Activated naive CD4-positive, alpha-beta T cell treated with anti-CD3 and anti-CD28 coated beads, Interleukin-2, amount 50 U/mL, for 16 hours (primary cell): ENCODE measurements around the gene CHAF1A.

Experiments
- DNase-seq: peaks from one replicate; pipeline ENCODE4 v3.0.0-alpha.2; 2020

Gene CHAF1A

DNA sequence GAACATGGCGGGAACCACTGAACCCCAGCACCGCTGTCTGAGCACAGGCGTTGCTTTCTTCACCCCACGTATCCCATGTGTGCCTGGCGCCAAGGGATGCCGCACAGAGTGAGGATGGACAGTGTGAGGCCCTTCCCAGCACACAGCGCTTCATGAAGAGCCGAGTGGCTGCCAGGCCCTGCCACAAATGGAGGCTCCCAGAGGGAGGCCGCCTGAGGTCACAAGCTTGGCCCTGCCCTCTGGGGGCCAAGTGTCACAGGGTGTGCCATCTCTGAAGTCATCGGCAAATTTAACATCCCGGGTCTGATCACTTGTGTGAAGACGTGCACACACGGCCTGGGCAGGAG, 34.7 kb upstream of the CHAF1A start:
- no peak for DNase-seq

DNA sequence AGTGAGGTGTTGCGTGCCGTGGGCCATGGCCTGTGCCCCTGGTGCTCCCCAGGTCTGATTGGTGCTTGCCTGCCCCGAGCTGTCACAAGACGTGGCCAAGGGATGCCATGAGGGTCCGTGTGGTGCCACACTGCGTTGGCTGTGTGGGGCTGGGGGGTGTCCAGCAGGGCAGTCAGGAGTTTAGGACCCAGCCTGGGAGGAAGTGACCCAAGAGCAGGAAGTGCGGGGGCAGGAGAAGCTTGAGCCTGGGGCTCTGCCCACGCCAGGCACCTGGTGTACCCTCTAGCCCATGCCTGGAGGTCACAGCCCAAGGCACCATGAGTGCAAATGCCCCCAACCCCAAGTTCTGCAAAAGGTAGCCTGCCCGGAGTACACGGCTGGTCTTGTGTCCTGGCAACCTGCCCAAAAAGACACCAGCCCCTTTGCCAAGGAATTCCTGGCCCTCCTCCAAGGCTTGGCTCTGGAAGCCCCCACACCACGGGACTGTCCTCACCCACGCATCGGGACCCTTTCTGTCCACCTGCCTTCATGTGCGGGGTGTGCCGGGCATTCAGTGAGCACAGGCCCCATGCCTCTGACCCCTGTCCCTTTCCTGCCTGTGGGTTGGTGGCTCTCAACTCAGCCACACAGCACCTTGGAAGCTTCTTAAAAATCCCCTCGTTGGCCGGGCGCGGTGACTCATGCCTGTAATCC, 34.2 kb upstream of the CHAF1A start:
- DNase-seq: no peak

DNA sequence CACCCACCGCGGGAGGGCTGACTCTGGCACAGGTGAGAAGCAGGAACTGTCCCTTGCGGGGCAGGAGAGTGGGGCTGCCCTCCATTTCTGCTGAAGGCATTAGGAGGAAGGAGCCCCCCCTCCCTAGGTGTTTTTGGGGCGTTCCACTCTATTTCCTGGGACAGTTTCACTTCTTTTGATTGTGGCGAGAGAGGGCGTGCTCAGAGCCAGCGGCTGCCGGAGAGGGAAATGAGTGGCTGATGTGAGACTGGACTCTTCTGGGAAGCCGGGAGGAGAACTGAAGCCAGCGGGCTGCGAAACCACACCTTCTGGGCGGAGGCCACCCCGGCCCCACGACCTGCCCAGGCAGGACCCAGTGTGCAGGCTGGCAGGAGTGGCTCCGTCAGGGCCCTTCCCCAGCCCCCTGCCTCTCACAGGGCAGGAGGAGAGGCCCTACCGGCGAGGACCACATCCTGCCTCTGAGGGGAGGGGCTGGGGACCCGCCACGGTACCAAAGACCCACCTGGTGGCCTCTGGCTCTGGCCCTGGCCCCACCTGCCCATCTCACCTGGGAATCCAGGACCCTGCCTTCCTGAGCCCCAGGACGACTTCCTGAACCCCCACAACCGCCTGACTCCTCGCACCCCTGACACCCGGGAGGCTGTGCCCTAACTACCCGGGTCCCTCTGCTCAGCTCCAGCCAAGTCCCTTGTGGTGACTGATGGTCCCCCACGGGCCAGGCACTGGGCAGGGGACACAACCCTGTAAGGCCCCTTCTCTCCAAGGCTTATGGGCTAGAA, 33.1 kb upstream of the CHAF1A start:
- DNase-seq: peak; percentile 55

DNA sequence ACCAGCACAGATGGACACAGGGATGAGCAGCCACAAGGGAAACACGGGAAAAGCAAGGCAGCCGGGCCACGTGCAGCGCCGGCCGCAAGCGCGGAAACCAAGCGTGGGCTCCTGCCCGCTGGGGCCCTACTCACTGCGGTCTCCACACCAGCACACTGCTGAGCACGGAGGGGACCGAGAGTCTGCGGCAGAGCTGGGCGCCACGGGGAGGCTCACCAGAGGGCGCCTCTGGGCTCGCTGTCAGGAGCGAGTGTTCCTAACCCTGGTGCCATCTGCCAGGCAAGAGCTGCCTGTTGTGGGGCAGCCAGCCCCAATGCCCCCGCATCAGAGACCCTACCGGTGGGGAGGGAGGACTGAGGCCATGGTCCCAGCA, 32.6 kb upstream of the CHAF1A start:
- peak; percentile 75 for DNase-seq

DNA sequence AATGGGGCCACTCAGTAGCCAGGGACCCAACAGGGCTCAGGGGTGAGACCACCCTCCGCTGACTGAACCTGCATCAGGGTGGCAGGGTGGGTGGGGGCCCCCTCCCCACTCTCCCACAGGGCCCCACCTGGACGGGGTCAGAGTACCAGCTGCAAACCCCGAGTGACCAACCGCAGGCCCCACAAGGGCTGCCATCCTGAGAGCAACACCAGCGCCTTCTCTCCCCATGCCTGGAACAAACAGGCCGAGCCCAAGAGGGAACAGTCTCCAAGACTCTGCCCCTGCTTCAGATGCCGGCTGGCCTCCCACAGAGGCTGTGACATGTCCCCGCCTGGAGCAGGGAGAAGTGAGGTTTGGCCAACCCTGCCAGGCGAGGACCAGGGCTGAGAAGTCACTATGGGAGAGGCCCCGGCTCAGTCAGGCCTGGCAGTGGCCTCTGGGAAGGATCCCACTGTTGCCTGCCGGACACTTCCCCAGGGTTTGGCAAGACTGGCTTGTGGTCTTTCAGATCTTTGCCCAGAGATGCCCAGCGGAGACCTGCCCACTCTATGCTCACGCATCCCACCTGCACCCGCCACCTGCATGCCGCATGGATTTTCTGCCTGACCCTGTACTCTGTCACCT, 31.9 kb upstream of the CHAF1A start:
- no peak for DNase-seq

DNA sequence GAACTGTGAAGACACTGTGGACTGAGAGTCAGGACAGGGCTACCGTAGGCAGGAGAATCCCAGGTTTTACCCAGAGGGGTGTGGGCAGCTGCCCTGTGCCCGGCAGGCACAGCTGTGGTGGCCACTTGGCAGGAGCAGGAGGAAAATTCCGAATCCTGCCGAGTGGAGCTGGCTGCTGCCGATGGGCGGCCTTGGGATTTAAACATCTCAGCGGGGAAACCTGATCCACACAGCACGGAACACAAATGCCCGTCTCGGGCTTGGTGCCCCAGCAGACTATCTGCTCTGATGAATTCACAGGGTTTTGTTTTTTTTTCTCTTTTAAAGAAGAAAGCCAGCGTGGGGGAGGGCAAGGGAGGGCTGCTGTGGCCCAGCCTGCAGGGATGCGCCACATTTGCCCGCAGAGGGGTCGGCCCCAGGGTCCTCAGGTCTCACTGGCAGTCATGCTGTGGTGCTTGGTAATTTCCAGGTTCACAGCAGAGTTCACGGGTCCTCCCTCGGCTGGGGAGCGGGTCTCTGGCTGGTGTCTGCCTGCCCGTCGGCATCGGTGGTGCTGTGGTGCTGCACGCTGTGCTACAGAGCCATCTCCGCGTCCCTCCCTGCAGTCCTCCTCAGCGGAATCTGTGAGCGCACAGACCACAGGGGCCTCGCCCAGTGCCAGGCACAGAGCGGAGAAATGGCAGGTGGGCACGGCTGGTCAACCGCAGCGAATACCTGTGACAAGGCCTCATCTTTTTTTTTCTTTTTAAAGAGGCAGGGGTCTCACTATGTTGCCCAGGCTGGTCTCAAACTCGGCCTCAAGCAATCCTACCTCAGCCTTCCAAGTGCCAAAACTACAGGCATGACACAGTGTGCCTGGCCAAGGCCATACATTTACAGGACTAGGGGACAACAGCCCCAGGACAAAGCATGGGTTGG, 30.9 kb upstream of the CHAF1A start:
- no peak for DNase-seq

DNA sequence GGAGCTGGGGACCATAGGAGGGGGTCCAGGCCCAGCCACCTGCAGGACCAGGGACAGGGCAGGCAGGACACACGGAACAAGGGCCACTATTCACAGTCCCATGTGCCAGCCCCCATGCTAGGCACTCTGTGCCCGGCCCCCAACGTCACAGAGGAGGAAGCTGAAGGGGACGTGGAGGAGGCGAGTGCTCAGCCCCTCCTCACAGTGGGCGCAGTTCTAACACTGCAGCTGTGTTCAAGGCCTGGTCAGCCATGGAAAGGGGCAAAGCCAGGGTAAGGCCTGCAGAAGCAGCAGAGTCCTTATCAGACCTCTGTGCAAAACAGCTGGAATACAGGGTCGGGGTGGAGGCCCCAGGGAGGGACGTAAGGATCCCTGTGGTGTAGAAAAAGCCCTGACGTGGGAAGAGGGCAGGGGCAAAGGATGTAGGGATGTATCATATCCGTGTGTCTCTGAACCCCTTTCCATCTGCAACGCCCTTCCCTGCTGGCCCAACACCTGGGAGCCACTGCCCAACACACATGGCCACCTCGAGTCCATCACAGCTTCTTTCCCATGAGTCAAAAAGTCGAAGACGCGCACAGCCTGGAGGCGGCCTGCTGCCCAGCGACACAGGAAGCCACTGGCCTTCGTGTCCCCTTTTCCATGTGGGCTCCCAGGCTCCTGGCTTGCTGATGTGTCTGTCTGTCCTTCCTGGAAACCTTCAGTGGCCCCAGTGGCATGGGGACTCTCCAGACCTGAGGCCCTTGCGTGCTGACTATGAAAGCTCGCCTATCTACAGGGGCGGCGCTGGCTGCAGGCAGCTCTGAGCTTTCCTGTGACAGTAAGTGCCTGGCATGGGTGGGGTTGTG, 30.1 kb upstream of the CHAF1A start:
- DNase-seq: no peak

DNA sequence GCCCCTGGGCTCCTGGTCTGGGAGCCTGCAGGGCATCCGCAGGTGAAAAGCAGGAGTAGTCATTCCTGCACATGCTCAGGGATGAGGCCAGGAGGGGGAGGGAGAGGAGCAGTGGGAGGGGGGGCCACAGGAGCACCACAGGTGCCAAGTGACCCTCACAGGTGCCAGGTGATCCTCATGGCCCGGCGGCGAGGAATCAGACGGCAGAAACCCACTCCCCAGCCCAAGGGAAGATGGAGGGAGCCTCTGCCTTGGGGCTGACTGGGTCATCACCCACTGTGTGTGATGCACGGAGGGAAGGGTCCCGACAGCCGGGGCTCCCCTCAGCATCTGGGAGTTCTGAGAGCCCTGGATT, 29.4 kb upstream of the CHAF1A start:
- no peak for DNase-seq

DNA sequence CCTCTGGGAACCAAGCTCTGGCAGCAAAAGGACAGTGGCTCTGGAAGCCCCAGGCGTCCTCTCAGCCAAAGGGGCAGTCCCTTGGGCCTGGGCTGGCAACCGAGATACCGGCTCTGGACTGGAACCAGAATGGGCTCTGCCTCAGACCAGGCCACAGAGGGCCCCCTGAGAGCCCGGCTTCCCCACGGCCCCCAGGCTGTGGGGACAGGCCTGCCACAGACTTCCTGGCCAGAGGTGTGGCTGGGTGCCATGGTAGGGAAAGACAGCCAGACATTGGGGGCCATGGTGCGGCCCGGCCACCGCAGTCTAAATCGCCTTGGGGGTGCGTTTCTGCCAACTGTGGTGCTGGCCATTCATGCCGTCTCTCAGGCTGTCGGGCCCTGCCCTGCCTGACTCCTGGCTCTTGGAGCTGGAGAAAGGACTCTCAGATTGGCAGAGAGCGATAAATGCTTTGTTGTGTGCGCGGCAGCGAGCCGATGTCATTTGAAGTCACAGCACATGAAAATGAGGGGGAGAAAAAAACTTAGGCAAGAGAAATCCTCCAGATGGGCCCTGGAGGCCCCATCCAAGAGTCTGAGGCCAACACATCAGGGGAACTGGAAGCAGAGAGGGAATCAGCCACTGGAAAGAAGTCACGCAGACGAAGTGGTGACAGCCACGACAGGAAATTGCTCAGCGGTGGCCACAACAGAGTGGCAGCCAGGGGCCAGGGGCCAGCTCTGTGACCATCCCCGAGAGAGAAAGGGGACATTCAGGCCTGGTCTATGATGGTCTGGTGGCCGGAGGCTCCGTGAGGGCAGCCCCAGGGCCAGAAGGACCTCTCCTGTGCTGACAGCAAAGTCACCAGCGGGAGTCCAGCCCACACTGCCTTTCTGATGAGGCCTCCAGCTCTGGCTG, 28.6 kb upstream of the CHAF1A start:
- DNase-seq: no peak

DNA sequence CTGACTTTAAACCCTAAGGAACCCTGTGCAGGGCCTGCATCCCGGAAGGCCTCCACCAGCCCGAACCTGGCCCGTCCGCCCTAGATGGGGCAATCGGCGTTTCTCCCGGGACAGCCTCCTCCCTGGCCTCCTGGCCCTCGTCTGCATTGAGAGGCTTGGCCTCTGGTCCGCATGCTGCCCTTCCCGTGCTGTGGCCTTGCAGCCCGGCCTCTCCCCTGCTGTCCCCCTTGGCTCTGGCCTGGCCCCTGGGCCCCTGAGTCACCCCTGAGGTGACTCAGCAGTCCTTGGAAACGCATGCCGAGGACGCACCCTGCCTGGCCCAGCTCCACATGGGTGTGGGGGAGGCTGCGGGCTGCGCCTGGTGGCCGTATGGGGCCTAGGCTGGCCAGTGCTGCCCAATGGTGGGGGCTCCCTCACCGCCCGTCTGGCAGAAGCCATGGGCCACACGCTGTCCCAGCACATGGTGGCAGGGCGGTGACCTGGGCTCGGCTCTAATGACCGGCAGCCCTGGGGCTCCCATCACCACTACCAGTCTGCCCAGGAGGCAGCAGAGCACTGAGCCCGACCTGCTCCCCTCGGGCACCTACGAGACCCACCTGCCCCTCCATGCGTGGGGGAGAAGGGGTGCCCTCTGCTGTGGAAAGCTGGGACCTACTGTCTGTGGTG, 27.8 kb upstream of the CHAF1A start:
- no peak for DNase-seq

DNA sequence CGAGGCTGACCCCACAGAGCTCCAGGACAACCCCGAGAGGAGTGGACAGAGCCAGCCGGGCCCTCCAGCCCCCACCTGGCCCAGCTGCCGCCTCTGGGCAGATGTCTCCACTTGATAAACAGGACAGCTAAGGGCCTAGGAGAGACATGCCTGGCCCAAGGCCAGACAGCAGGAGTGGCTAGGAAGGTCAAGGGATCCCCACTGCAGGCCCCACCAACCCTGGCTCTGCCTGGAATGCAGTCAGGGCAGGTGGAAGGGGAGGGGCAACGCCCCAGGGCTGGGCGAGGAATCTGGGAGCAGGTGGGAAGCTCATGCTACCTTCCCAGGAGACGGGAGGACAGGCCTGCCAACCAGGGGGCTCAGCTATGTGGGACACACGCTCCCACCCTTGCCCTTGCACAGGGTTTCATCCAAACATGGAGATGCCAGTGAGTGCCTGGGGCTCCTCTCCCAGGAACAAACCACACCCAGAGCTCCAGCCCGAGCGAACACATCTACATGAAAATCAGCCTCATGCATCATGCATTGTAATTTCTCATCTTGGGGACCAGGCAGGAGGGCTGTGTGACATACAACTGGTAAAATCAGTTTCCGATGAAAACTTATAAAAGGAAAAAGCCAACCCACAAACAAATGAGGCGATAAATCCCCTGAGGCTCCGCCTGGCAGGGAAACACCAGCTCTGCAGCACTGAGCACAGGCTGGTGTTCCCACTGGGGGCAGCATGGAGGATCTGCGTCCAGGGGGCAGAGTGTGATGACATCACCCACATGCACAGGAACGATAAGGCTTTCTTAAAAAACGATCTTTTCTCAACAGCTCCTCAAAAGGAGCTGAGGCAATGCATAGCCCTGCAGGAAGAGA, 27.0 kb upstream of the CHAF1A start:
- no peak for DNase-seq

DNA sequence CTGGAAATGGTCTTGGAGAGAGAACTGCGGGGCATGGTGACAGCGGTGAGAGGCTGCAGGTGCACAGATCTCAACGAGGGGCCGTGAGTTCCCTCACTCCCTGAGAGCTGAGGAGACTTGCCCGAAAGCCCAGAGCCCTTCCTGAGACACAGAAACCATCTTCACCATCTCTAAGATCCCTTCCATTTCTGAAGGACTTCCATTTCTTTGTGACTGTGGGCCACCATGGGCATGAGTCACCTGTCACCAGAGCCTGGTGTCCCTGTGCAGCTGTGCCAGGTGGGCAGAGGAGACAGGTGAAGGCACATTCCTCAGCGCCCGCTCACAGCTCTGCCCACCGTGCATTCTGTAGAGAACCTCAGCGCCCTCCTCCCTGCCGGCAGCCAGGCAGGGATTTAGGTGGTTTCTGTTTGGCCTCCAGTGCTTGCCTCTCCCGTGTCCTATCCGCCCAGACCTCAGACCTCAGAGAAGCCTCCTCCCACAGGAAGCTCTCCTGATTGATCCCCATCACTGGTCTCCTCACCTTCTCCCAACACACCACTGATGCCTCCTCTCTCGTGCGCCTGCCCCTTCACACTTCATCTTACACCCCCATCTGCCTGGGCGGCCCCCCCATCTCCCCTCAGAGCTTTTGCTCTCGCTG, 26.3 kb upstream of the CHAF1A start:
- DNase-seq: no peak

DNA sequence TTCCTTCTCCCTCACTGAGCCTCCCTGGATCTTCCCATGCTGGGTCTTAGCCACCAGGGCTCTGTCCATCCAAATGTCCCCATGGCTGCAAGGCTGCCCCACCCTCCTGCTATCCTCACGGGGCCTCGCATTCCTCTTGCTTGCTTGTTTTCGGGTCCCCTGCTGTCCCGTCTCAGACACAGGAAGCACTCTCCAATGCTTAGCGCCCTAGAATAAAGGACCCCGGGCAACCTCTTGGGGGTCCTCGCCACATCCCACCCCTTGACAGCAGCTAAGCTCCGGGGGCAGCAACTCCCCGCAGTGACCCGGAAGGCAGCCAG, 25.8 kb upstream of the CHAF1A start:
- no peak for DNase-seq

DNA sequence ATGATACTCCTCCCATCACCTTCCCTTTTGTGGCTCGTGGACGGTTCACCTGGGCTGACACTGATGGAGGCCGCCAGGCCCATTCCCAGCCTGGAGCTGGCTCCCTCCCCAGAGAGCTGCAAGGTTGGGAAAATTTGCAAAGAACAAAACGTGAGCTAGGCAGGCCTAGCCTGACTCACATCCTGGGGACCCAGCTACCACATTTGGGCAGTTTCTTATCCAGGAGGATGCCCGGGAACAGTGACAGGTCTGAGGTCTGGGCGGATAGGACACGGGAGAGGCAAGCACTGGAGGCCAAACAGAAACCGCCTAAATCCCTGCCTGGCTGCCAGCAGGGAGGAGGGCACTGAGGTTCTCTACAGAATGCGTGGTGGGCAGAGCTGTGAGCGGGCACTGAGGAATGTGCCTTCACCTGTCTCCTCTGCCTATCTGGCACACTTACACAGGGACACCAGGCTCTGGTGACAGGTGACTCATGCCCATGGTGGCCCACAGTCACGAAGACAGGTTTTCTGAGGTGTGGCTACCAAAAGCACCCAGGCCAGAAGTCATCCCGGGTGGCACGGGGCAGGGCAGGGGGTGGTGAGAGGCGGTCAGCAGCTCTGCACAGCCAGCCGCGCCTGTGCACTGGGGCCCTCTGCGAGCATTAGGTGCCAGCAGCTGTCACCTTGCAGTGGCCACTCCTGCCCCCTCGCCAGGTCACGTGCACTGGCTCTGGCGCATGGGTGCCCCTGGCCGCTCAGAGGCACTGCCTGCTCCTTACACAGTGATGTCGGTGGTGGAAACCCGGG, 25.3 kb upstream of the CHAF1A start:
- no peak for DNase-seq

DNA sequence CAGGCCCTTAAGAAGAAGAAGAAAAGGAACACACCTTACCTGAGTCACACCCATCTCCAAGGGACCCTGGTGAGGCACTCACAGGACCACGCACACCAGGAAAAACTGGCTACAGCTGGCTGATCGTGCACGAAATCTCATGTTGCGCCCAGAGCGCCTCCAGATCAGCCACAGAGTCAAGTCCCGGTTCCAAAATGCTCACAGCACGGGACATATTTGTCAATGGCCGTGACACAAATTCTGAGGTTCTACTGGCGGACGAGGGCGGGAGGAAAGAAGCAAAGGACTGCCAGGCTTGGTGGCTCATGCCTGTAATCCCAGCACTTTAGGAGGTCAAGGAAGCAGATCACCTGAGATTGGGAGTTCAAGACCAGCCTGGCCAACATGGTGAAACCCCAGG, 23.6 kb upstream of the CHAF1A start:
- no peak for DNase-seq

DNA sequence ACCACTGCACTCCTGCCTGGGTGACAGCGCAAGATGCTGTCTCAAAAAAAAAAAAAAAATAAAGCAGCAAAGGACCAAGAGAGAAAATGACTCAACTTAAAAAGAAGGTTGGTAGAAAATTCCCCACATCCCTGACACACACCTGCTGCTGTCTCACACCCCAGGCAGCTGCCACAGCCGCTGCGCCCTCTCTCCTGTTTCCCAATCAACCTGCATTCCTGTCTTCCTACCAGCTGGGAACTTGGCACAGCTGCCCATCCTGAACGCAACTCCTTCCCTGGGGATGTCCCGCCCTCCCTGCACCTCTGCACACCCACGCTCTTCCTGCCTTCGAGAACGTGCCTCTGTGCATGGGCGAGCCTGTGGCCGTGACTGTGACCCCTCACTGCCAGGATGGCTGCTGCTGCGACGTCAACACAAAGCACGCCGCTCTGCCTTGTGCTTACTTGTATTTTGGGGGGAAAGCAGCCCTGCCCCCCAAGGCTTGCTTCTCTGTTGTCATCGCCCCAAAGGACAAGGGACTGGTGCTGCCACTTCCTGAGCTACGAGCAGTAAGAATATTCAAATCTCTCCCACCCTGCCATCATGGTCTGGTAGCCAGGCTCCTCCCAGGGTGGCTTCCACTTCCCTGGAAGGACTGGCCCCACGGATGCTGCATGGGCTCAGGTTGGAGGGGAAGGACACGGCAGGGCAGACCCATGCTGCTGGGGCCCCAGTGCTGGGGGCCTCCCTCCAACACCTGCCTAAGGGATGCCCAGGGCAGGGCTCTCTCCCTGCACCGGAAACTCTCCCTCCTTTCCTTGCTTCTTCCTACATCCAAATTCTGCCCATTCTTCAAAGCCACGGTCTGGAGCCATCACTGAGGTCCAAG, 22.8 kb upstream of the CHAF1A start:
- peak; percentile 34 for DNase-seq

DNA sequence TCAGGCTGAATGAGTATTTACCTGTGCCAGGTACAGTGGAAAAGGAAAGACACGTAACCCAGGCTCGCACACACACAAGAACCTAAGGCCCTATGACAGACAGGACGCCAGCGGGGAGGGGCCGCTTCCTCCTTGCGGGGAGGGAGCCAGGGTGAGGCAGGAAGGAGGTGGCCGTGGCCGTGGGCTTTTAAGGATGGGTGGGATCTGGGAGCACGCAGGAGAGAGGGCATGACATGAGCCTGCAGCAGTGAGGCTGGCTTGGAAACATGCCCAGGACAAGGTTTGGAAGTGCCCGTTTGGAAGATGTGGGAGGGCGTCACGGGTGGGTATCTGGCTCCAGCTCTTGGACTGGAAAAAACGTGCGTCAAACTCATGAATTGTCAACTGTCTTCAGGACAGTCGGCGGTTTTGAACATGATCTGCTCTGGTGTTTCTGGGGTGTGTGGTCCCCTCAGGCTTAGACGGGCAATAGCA, 22.1 kb upstream of the CHAF1A start:
- DNase-seq: peak; percentile 43
